ENCODE data around the gene OR51V1.
"Not testable (repeated sequence)": the region's sequence is repeated elsewhere in the genome, so short reads cannot be mapped to it uniquely, and the experiment has no call there.

The OR51V1 gene

GRCh38 chr11:5200582-5200981 is at the start of gene OR51V1:
Gene OR51V1, minus strand, starts transcription at chr11:5200682. Its CDS starts 0 bp downstream, at chr11:5200682.
- H3K9ac ChIP-seq (ENCODE audit: low read length in 5 of 5): no peak within 1 kb of the TSS
- no peak within 1 kb of the TSS for H3K27ac ChIP-seq (ENCODE audit: low read depth, low read length)
- no peaks in the 10 kb centered on the region for H3K9me3 ChIP-seq (ENCODE audit: control insufficient read depth in 5 of 5, low read length in 5 of 5)
- H3K36me3 ChIP-seq (ENCODE audit: control insufficient read depth in 5 of 5, insufficient read depth in 5 of 5, low read length in 5 of 5): no peaks in the 10 kb centered on the region
- H3K4me3 ChIP-seq (ENCODE audit: low read depth in 1 of 5, low read length in 5 of 5): no peak within 1 kb of the TSS
- no peaks in the 10 kb centered on the region for H3K4me1 ChIP-seq (ENCODE audit: control insufficient read depth in 5 of 5, insufficient read depth in 5 of 5, low read length in 5 of 5)
- H3K27me3 ChIP-seq (ENCODE audit: control insufficient read depth in 5 of 5, insufficient read depth in 4 of 5, low read length in 5 of 5): no peaks in the 10 kb centered on the region

GRCh38 chr11:5249807-5250396 is 49.4 kb upstream of the OR51V1 start, which contains the start of gene HBG1:
Gene HBG1, minus strand, starts transcription at chr11:5249857. Its CDS starts 53 bp downstream, at chr11:5249804.
- not testable (repeated sequence) for H3K27me3 ChIP-seq (ENCODE audit: control insufficient read depth in 5 of 5, insufficient read depth in 4 of 5, low read length in 5 of 5); H3K4me3 ChIP-seq (ENCODE audit: low read depth in 1 of 5, low read length in 5 of 5); H3K9me3 ChIP-seq (ENCODE audit: control insufficient read depth in 5 of 5, low read length in 5 of 5); H3K36me3 ChIP-seq (ENCODE audit: control insufficient read depth in 5 of 5, insufficient read depth in 5 of 5, low read length in 5 of 5); H3K4me1 ChIP-seq (ENCODE audit: control insufficient read depth in 5 of 5, insufficient read depth in 5 of 5, low read length in 5 of 5); H3K27ac ChIP-seq (ENCODE audit: low read depth, low read length); H3K9ac ChIP-seq (ENCODE audit: low read length in 5 of 5)

- not testable (repeated sequence) for H3K9ac ChIP-seq (ENCODE audit: low read length in 5 of 5); H3K9me3 ChIP-seq (ENCODE audit: control insufficient read depth in 5 of 5, low read length in 5 of 5); H3K4me1 ChIP-seq (ENCODE audit: control insufficient read depth in 5 of 5, insufficient read depth in 5 of 5, low read length in 5 of 5); H3K27me3 ChIP-seq (ENCODE audit: control insufficient read depth in 5 of 5, insufficient read depth in 4 of 5, low read length in 5 of 5); H3K27ac ChIP-seq (ENCODE audit: low read depth, low read length); H3K36me3 ChIP-seq (ENCODE audit: control insufficient read depth in 5 of 5, insufficient read depth in 5 of 5, low read length in 5 of 5); H3K4me3 ChIP-seq (ENCODE audit: low read depth in 1 of 5, low read length in 5 of 5)
Observed at GRCh38 chr11:5248498-5248897, 48.0 kb upstream of the OR51V1 start.

- no peaks in the 10 kb centered on the region for H3K4me1 ChIP-seq (ENCODE audit: control insufficient read depth in 5 of 5, insufficient read depth in 5 of 5, low read length in 5 of 5)
- no peak overlapping the region for H3K27ac ChIP-seq (ENCODE audit: low read depth, low read length)
- peaks cover 0 to 6% (median 0%) of the 10 kb centered on the region in 5 donors for H3K27me3 ChIP-seq (ENCODE audit: control insufficient read depth in 5 of 5, insufficient read depth in 4 of 5, low read length in 5 of 5)
- H3K36me3 ChIP-seq (ENCODE audit: control insufficient read depth in 5 of 5, insufficient read depth in 5 of 5, low read length in 5 of 5): no peaks in the 10 kb centered on the region
- H3K9me3 ChIP-seq (ENCODE audit: control insufficient read depth in 5 of 5, low read length in 5 of 5): no peaks in the 10 kb centered on the region
- H3K4me3 ChIP-seq (ENCODE audit: low read depth in 1 of 5, low read length in 5 of 5): no peak overlapping the region
- no peak overlapping the region for H3K9ac ChIP-seq (ENCODE audit: low read length in 5 of 5)
Observed at GRCh38 chr11:5247472-5248192, 47.1 kb upstream of the OR51V1 start.

GRCh38 chr11:5246772-5247471 is 46.4 kb upstream of the OR51V1 start:
- H3K9ac ChIP-seq (ENCODE audit: low read length in 5 of 5): no peak overlapping the region
- no peaks in the 10 kb centered on the region for H3K36me3 ChIP-seq (ENCODE audit: control insufficient read depth in 5 of 5, insufficient read depth in 5 of 5, low read length in 5 of 5)
- no peaks in the 10 kb centered on the region for H3K4me1 ChIP-seq (ENCODE audit: control insufficient read depth in 5 of 5, insufficient read depth in 5 of 5, low read length in 5 of 5)
- no peak overlapping the region for H3K27ac ChIP-seq (ENCODE audit: low read depth, low read length)
- no peaks in the 10 kb centered on the region for H3K9me3 ChIP-seq (ENCODE audit: control insufficient read depth in 5 of 5, low read length in 5 of 5)
- no peak overlapping the region for H3K4me3 ChIP-seq (ENCODE audit: low read depth in 1 of 5, low read length in 5 of 5)
- peaks cover 0 to 6% (median 0%) of the 10 kb centered on the region in 5 donors for H3K27me3 ChIP-seq (ENCODE audit: control insufficient read depth in 5 of 5, insufficient read depth in 4 of 5, low read length in 5 of 5)

- no peaks in the 10 kb centered on the region for H3K36me3 ChIP-seq (ENCODE audit: control insufficient read depth in 5 of 5, insufficient read depth in 5 of 5, low read length in 5 of 5)
- no peak overlapping the region for H3K27ac ChIP-seq (ENCODE audit: low read depth, low read length)
- no peaks in the 10 kb centered on the region for H3K4me1 ChIP-seq (ENCODE audit: control insufficient read depth in 5 of 5, insufficient read depth in 5 of 5, low read length in 5 of 5)
- no peak overlapping the region for H3K9ac ChIP-seq (ENCODE audit: low read length in 5 of 5)
- no peaks in the 10 kb centered on the region for H3K9me3 ChIP-seq (ENCODE audit: control insufficient read depth in 5 of 5, low read length in 5 of 5)
- peaks cover 0 to 6% (median 0%) of the 10 kb centered on the region in 5 donors for H3K27me3 ChIP-seq (ENCODE audit: control insufficient read depth in 5 of 5, insufficient read depth in 4 of 5, low read length in 5 of 5)
- H3K4me3 ChIP-seq (ENCODE audit: low read depth in 1 of 5, low read length in 5 of 5): no peak overlapping the region
Observed at GRCh38 chr11:5245155-5245554, 44.7 kb upstream of the OR51V1 start.

- no peaks in the 10 kb centered on the region for H3K9me3 ChIP-seq (ENCODE audit: control insufficient read depth in 5 of 5, low read length in 5 of 5)
- H3K27ac ChIP-seq (ENCODE audit: low read depth, low read length): no peak overlapping the region
- no peaks in the 10 kb centered on the region for H3K4me1 ChIP-seq (ENCODE audit: control insufficient read depth in 5 of 5, insufficient read depth in 5 of 5, low read length in 5 of 5)
- no peak overlapping the region for H3K9ac ChIP-seq (ENCODE audit: low read length in 5 of 5)
- no peak overlapping the region for H3K4me3 ChIP-seq (ENCODE audit: low read depth in 1 of 5, low read length in 5 of 5)
- peaks cover 0 to 6% (median 0%) of the 10 kb centered on the region in 5 donors for H3K27me3 ChIP-seq (ENCODE audit: control insufficient read depth in 5 of 5, insufficient read depth in 4 of 5, low read length in 5 of 5)
- no peaks in the 10 kb centered on the region for H3K36me3 ChIP-seq (ENCODE audit: control insufficient read depth in 5 of 5, insufficient read depth in 5 of 5, low read length in 5 of 5)
Observed at GRCh38 chr11:5243816-5244180, 43.3 kb upstream of the OR51V1 start.

GRCh38 chr11:5242933-5243815 is 42.7 kb upstream of the OR51V1 start:
- Histone ChIP-seq H3K36me3 (ENCODE audit: control insufficient read depth in 5 of 5, insufficient read depth in 5 of 5, low read length in 5 of 5) (no peaks in the 10 kb centered on the region), H3K4me3 (ENCODE audit: low read depth in 1 of 5, low read length in 5 of 5) (no peak overlapping the region), H3K27ac (ENCODE audit: low read depth, low read length) (no peak overlapping the region), H3K9ac (ENCODE audit: low read length in 5 of 5) (no peak overlapping the region), H3K27me3 (ENCODE audit: control insufficient read depth in 5 of 5, insufficient read depth in 4 of 5, low read length in 5 of 5) (peaks cover 0 to 6% (median 0%) of the 10 kb centered on the region in 5 donors), H3K9me3 (ENCODE audit: control insufficient read depth in 5 of 5, low read length in 5 of 5) (no peaks in the 10 kb centered on the region), H3K4me1 (ENCODE audit: control insufficient read depth in 5 of 5, insufficient read depth in 5 of 5, low read length in 5 of 5) (no peaks in the 10 kb centered on the region)

GRCh38 chr11:5242208-5242607 is 41.7 kb upstream of the OR51V1 start:
- no peaks in the 10 kb centered on the region for H3K36me3 ChIP-seq (ENCODE audit: control insufficient read depth in 5 of 5, insufficient read depth in 5 of 5, low read length in 5 of 5)

More at GRCh38 chr11:5242208-5242607, 41.7 kb upstream of the OR51V1 start:
- no peak overlapping the region for H3K27ac ChIP-seq (ENCODE audit: low read depth, low read length)
- H3K9ac ChIP-seq (ENCODE audit: low read length in 5 of 5): no peak overlapping the region
- H3K4me3 ChIP-seq (ENCODE audit: low read depth in 1 of 5, low read length in 5 of 5): no peak overlapping the region
- peaks cover 0 to 6% (median 0%) of the 10 kb centered on the region in 5 donors for H3K27me3 ChIP-seq (ENCODE audit: control insufficient read depth in 5 of 5, insufficient read depth in 4 of 5, low read length in 5 of 5)
- H3K9me3 ChIP-seq (ENCODE audit: control insufficient read depth in 5 of 5, low read length in 5 of 5): no peaks in the 10 kb centered on the region
- no peaks in the 10 kb centered on the region for H3K4me1 ChIP-seq (ENCODE audit: control insufficient read depth in 5 of 5, insufficient read depth in 5 of 5, low read length in 5 of 5)

Measured in subcutaneous abdominal adipose tissue (tissue), 5 donors.